Measurements from ENCODE around the gene ADGRG3.

Gene ADGRG3

DNA sequence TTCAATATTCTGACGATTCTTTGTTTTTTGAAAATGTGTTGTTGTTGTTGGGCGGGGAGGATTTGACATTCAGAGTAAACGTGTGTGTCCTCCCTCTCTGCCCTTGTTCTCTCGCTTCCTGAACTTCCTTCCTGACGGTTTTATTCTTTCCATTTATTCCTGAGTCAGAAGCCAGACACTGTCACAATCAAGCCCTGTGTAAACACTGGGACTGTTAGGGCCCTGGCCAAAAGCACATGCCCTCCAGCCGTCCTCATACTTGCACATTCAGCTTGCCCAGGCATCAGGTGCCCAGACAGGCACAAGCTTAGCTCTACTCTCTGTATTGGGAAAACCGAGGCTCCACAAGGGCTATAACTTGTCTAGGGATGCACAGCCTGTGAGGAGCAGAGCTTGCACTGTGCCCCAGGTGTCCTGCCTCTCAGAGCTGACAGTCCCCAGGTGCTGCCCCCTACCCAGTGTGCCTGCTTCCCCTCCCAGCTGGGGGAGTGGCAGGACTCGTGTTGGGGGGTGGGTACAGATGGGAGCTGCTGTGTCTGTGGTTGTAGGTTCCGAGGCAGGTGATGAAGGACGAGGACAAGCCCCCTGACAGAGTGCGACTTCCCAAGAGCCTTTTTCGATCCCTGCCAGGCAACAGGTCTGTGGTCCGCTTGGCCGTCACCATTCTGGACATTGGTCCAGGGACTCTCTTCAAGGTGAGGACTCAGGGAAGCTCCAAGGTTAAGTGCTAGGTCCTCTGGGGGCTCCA is 9.7 kb downstream of the ADGRG3 start:
- DNase-seq (ENCODE audit: insufficient read length, low spot score) (no peak), FAIRE-seq (no peak)
- TF ChIP-seq POU2F2 (IDR thresholded peaks at IDR 0.05; ENCODE audit: low read depth, low read length) (no peak), TAF1 (IDR thresholded peaks at IDR 0.05; ENCODE audit: low read depth, low read length) (no peak), POLR2AphosphoS5 (IDR thresholded peaks at IDR 0.05; ENCODE audit: low read depth, low read length) (no peak), PAX5 (IDR thresholded peaks at IDR 0.05; ENCODE audit: insufficient read depth, low read length, severe bottlenecking) (no peak), SPI1 (IDR thresholded peaks at IDR 0.05; ENCODE audit: low read depth, low read length) (no peak), POLR2A (IDR thresholded peaks at IDR 0.05; ENCODE audit: low read depth, low read length) (no peak)

DNA sequence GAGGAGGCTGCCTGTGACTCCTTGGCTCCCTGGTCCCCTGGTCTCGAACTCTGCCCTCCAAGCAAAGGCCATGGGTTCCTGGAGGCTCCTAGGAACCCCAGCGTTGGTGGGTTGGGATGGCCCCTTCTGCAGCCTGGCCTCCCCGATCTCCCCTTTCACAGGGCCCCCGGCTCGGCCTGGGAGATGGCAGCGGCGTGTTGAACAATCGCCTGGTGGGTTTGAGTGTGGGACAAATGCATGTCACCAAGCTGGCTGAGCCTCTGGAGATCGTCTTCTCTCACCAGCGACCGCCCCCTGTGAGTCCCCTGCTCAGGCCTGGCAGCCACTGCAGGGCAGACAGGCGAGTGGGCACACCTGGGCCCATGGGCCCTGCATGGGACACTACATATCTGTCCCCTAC is 10.9 kb downstream of the ADGRG3 start:
- FAIRE-seq (no peak), DNase-seq (ENCODE audit: insufficient read length, low spot score) (no peak)
- no peak for TF ChIP-seq PAX5 (IDR thresholded peaks at IDR 0.05; ENCODE audit: insufficient read depth, low read length, severe bottlenecking)
- TF ChIP-seq POU2F2 (IDR thresholded peaks at IDR 0.05; ENCODE audit: low read depth, low read length): no peak
- TF ChIP-seq SPI1 (IDR thresholded peaks at IDR 0.05; ENCODE audit: low read depth, low read length): no peak
- TF ChIP-seq POLR2A (IDR thresholded peaks at IDR 0.05; ENCODE audit: low read depth, low read length): no peak
- TF ChIP-seq TAF1 (IDR thresholded peaks at IDR 0.05; ENCODE audit: low read depth, low read length): no peak
- TF ChIP-seq POLR2AphosphoS5 (IDR thresholded peaks at IDR 0.05; ENCODE audit: low read depth, low read length): no peak

DNA sequence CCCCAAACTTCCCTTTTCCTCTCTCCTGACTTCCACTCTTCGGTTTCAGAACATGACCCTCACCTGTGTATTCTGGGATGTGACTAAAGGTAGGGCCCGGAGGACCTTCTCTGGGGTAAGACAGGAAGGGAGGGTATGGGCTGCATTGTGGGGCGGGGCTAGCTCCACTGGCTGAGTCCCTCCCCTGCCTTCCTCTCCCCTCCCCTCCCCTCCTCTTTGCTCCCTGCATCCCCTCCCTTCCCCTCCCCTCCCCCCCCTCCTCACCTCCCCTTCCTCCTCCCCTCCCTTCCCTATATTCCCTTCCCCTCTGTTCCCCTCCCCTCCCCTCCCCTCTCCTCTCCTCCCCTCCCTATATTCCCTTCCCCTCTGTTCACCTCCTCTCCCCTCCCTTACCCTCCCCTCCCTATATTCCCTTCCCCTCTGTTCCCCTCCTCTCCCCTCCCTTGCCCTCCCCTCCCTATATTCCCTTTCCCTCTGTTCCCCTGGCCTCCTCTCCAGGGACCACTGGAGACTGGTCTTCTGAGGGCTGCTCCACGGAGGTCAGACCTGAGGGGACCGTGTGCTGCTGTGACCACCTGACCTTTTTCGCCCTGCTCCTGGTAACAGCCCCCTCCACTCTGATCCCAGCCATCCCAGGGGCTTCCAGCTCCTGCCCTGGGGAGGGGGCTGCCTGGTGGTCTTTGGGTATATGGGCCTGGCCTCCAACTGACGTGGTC is 11.8 kb downstream of the ADGRG3 start:
- DNase-seq (ENCODE audit: insufficient read length, low spot score): no peak
- FAIRE-seq: no peak
- TF ChIP-seq POU2F2 (IDR thresholded peaks at IDR 0.05; ENCODE audit: low read depth, low read length): no peak

DNA sequence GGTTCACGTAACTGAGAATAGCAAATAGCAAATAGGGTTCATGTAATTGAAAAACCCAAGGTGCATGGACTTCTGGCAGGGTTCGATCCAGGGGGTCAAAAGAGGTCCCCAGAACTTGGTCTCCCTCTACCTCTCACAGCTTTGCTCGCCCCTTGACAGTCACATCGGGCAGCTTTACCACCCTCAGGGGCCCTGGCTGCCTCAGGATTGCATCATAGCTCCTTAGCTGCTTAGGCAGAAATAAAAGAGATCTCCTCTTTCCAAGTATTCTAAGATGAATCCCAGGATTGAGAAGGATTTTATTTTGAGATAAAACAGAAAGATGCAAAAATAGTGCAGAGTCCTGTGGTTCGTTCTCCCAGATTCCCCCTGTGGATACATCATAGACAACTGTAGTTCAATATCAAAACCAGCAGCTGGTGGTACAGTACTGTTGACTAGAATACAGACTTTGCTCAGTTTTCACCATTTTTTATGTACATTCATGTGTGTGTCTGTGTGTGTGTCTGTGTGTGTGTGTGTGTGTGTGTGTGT is 12.8 kb downstream of the ADGRG3 start:
- FAIRE-seq (no peak), DNase-seq (ENCODE audit: insufficient read length, low spot score) (no peak)
- TF ChIP-seq POLR2A (IDR thresholded peaks at IDR 0.05; ENCODE audit: low read depth, low read length) (no peak), TAF1 (IDR thresholded peaks at IDR 0.05; ENCODE audit: low read depth, low read length) (no peak)

DNA sequence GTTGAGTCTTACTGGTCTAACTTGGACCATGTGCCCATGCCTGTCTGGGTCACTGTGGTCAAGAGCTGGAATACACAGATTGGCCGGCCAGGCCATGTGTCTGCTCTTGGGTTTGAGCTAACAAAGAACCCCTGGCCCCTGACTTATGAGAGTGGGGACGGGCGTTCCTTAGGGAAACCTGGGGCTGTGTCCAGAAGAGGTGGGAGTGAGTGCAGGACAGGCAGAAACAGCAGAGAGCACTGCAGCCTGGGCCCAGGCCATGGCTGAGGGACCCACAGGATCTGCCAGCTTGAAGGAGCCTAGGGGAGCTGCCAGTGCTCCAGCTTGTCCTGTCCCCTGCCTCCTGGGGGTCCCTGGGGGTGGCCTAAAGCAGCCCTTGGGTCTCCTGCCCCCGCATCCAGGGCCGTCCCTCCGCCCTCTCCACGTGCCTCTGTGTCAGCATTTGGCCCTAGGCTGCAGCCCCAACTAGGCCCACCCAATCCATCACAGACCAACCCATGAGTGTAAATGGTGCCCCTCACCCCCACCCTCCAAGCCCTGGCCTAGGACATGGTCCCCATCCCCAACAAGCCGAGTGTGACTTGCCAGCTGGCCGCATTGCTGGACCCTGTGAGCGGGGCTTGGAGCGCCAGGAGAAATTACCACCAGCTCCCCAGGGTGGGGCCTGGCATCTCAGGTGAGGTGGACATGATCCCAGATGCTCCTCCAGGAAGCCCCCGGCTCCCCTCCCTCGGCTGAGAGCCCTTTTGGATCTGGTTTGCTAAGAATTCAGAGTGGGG is 14.0 kb downstream of the ADGRG3 start:
- FAIRE-seq: no peak
- no peak for DNase-seq (ENCODE audit: insufficient read length, low spot score)
- TF ChIP-seq POU2F2 (IDR thresholded peaks at IDR 0.05; ENCODE audit: low read depth, low read length): no peak

DNA sequence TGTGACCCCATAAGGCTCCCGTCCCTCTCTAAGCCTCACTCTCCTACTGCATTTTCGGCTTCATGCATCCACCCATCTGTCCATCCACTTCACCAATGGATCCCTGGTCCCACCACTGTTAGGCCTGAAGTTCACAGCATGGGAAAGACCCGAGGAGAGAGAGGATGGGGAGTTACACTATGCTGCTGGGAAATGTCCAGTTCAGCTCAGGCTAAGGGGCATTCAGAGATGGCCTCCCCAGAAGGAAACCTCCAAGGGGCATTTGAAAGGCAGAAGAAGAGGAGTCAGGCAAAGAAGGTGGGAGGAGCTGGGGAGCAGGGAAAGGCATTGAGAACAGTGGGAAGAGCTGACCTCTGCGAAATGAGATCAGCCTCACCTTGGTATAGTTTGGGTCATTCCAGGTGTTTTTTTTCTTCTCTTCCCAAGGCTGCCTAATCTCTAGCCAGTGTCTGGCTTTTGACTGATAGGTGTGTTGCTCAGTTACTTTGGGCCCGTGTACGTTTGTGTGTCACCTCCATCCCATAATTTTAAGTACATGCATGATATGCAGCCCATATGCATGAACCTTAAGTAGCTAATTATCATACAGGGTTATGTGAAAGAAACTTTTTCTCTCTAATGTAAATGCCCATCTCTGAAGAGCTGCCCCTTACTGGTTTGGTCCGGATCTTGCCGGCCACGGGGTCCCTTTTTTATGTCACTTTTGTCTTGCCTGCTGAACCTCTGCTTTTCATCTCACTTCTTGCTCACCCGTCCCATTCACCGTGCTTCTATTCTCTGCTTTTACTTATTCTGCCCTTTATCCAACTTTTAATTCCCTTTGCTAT is 14.9 kb downstream of the ADGRG3 start:
- TF ChIP-seq PAX5 (IDR thresholded peaks at IDR 0.05; ENCODE audit: insufficient read depth, low read length, severe bottlenecking) (no peak), POU2F2 (IDR thresholded peaks at IDR 0.05; ENCODE audit: low read depth, low read length) (no peak), POLR2A (IDR thresholded peaks at IDR 0.05; ENCODE audit: low read depth, low read length) (no peak), TAF1 (IDR thresholded peaks at IDR 0.05; ENCODE audit: low read depth, low read length) (no peak), POLR2AphosphoS5 (IDR thresholded peaks at IDR 0.05; ENCODE audit: low read depth, low read length) (no peak), SPI1 (IDR thresholded peaks at IDR 0.05; ENCODE audit: low read depth, low read length) (no peak)
- no peak for FAIRE-seq
- no peak for DNase-seq (ENCODE audit: insufficient read length, low spot score)

DNA sequence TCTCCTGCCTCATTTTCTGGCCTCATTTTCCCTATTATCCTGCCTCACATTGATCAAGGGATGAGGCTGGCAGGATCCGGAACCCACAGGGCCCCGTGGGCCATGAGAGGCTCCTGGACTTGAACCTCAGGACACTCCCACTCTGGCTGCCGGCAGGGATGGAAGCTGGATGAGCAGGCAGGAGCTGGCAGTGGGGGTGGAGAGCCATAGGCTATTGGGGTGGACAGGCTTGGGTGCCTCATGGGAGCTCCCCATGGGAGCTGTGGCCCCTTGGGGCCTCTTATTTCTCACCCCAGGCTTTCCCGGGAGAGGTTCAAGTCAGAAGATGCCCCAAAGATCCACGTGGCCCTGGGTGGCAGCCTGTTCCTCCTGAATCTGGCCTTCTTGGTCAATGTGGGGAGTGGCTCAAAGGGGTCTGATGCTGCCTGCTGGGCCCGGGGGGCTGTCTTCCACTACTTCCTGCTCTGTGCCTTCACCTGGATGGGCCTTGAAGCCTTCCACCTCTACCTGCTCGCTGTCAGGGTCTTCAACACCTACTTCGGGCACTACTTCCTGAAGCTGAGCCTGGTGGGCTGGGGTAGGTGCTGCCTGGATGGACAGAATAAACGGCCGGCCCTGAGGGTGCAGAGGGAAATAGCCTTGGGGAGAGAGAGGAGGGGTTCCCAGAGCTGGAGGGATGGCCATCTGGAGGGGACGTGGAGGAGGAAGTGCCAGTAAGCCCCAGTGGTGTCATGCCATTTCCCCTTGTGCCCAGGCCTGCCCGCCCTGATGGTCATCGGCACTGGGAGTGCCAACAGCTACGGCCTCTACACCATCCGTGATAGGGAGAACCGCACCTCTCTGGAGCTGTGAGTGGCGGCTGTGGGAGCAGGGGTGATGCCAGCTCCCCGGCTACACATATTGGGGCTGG is 15.8 kb downstream of the ADGRG3 start:
- no peak for FAIRE-seq
- no peak for TF ChIP-seq POU2F2 (IDR thresholded peaks at IDR 0.05; ENCODE audit: low read depth, low read length)
- TF ChIP-seq SPI1 (IDR thresholded peaks at IDR 0.05; ENCODE audit: low read depth, low read length): no peak
- TF ChIP-seq PAX5 (IDR thresholded peaks at IDR 0.05; ENCODE audit: insufficient read depth, low read length, severe bottlenecking): no peak
- no peak for TF ChIP-seq POLR2A (IDR thresholded peaks at IDR 0.05; ENCODE audit: low read depth, low read length)
- TF ChIP-seq TAF1 (IDR thresholded peaks at IDR 0.05; ENCODE audit: low read depth, low read length): no peak
- TF ChIP-seq POLR2AphosphoS5 (IDR thresholded peaks at IDR 0.05; ENCODE audit: low read depth, low read length): no peak
- DNase-seq (ENCODE audit: insufficient read length, low spot score): no peak

DNA sequence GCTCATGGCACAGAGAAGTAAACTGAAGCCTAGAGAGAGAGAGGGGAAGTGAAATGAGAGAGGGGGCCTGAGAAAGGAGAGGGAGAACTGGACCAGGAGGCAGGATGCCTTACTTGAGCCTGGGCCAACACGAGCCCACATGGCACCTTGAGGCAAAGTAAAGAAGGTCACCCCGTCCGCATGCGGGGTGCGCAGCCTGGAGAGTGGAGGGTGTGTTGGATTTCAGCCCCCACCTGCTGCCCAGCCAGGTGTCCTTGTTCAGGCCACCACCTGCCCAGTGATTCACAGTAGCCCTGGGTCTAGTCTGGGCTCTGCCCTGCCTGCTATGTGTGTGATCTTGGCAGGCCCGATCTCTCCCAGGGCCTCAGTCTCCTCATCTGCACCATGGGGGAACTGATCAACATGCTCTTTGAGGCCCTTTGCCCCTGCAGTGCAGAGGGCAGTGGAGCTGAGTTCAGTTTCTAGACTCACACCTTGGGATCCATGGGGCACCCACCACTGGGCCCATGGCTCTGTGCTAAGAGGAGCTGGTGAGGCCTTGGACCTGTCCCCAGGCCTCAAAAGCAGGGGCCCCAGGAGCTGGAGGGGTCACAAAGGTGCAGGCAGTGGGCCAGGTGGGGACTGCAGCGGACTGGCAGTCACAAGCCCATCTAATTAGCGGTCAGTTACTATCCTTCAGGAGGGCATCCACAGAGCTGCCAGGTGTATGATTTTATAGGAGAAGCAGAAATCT is 16.7 kb downstream of the ADGRG3 start:
- no peak for FAIRE-seq
- DNase-seq (ENCODE audit: insufficient read length, low spot score): no peak
- TF ChIP-seq POLR2AphosphoS5 (IDR thresholded peaks at IDR 0.05; ENCODE audit: low read depth, low read length) (no peak), SPI1 (IDR thresholded peaks at IDR 0.05; ENCODE audit: low read depth, low read length) (no peak), POU2F2 (IDR thresholded peaks at IDR 0.05; ENCODE audit: low read depth, low read length) (no peak), POLR2A (IDR thresholded peaks at IDR 0.05; ENCODE audit: low read depth, low read length) (no peak), TAF1 (IDR thresholded peaks at IDR 0.05; ENCODE audit: low read depth, low read length) (no peak), PAX5 (IDR thresholded peaks at IDR 0.05; ENCODE audit: insufficient read depth, low read length, severe bottlenecking) (no peak)

Measured in GM12891 (cell line).